ENCODE results near the gene LMBR1L. TPM values are rescaled to one million over a fixed set of nuclear protein-coding genes. Genes with fewer than 3 reads are reported as not detected.

LMBR1L gene
- total and polyA plus RNA-seq, 2 of the 13 experiments (the other 11 are each of a cell fraction or from before 2014, with no cell fraction given) = 12.2 to 65.9 TPM

GRCh38 chr12:49130151-49131050 lies 19.8 kb upstream of the LMBR1L start (continued):
- no peak for TF ChIP-seq SUZ12 (IDR thresholded peaks at IDR 0.05; ENCODE audit: low read depth, low read length)
- TF ChIP-seq DRAP1 (CRISPR knock-in tag; IDR thresholded peaks at IDR 0.05) = peak; percentile 19; the same call in 1 of the 2 replicates
- TF ChIP-seq MIXL1 (CRISPR knock-in tag; IDR thresholded peaks at IDR 0.05) = peak; percentile 41; the same call in 1 of the 2 replicates
- peak; percentile 100 for TF ChIP-seq E2F1 (CRISPR knock-in tag; IDR thresholded peaks at IDR 0.05)
- TF ChIP-seq ZBTB14 (CRISPR knock-in tag; IDR thresholded peaks at IDR 0.05) = peak; percentile 70; the same call in 1 of the 2 replicates
- no peak for TF ChIP-seq KDM4B (CRISPR knock-in tag; IDR thresholded peaks at IDR 0.05)
- TF ChIP-seq ZNF512B (CRISPR knock-in tag; IDR thresholded peaks at IDR 0.05; ENCODE audit: borderline replicate concordance) = no peak
- peak; percentile 55 for TF ChIP-seq ZSCAN25 (CRISPR knock-in tag; IDR thresholded peaks at IDR 0.05)
- TF ChIP-seq SRSF1 (optimal IDR thresholded peaks at IDR 0.05; ENCODE audit: low read depth, low read length) = no peak
- peak; percentile 46; the same call in 1 of the 2 replicates for TF ChIP-seq ZNF724P (CRISPR knock-in tag; IDR thresholded peaks at IDR 0.05; ENCODE audit: borderline replicate concordance)
- peak; percentile 48; the same call in 1 of the 2 replicates for TF ChIP-seq ZNF850 (CRISPR knock-in tag; conservative IDR thresholded peaks at IDR 0.05)
- TF ChIP-seq KDM5B (CRISPR knock-in tag; IDR thresholded peaks at IDR 0.05; ENCODE audit: borderline replicate concordance) = peak; percentile 91; the same call in 1 of the 2 replicates
- TF ChIP-seq NONO (IDR thresholded peaks at IDR 0.05) = no peak
- peak; percentile 93 for TF ChIP-seq NONO (CRISPR knock-in tag; conservative IDR thresholded peaks at IDR 0.05)
- no peak for TF ChIP-seq MAF1 (CRISPR knock-in tag; IDR thresholded peaks at IDR 0.05; ENCODE audit: borderline replicate concordance)
- TF ChIP-seq MAFF (IDR thresholded peaks at IDR 0.05; ENCODE audit: low read depth, low read length) = 0 out of 2 replicates have a peak, but pooled peaks have one; percentile 27
- peak; percentile 69 for TF ChIP-seq ZNF607 (CRISPR knock-in tag; IDR thresholded peaks at IDR 0.05; ENCODE audit: borderline replicate concordance)
- TF ChIP-seq ZNF367 (CRISPR knock-in tag; IDR thresholded peaks at IDR 0.05; ENCODE audit: borderline replicate concordance) = no peak
- peak; percentile 36 for TF ChIP-seq ZNF768 (CRISPR knock-in tag; IDR thresholded peaks at IDR 0.05)
- no peak for TF ChIP-seq ZFP36 (IDR thresholded peaks at IDR 0.05; ENCODE audit: borderline replicate concordance, low read depth, low read length, partially characterized antibody)
- TF ChIP-seq ZNF761 (CRISPR knock-in tag; conservative IDR thresholded peaks at IDR 0.05) = peak; percentile 14; the same call in 1 of the 2 replicates
- no peak; the same call in 1 of the 2 replicates for TF ChIP-seq KLF15 (CRISPR knock-in tag; IDR thresholded peaks at IDR 0.05; ENCODE audit: borderline replicate concordance)
- TF ChIP-seq MIER3 (CRISPR knock-in tag; IDR thresholded peaks at IDR 0.05; ENCODE audit: borderline replicate concordance) = peak; percentile 73; the same call in 1 of the 2 replicates
